A204.1 (cell line): ENCODE results near the gene ENTREP3.
"Not testable (repeated sequence)": the region's sequence is repeated elsewhere in the genome, so short reads cannot be mapped to it uniquely, and the experiment has no call there.

Experiments used
- FAIRE-seq: peaks from 2 replicates; lab custom pipeline; 2012; peaks lifted over from hg19 to GRCh38; lab: Jason Lieb, UNC

Gene ENTREP3

DNA sequence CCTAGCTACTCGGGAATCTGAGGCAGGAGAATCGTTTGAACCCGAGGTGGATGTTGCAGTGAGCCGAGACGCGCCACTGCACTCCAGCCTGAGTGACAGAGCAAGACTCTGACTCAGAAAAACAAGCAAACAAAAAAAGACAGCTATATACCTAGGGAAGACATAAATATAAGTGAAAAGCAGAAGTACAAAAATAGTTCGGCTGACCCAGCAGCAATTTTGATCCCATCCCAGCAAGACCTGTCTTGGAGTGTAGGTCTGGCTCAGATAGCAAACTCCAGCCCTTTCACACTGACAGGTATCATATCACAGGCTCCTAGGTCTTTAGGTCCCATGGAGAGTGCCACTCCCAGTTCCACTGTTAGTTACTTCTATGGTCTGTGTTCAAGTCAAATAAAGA, 32.2 kb downstream of the ENTREP3 start:
- FAIRE-seq: no peak

- FAIRE-seq: not testable (repeated sequence)
These were observed 34.9 kb downstream of the ENTREP3 start for GRCh38 chr1:155220211-155220965.

GRCh38 chr1:155219592-155220031, 35.7 kb downstream of the ENTREP3 start:
- FAIRE-seq: no peak

DNA sequence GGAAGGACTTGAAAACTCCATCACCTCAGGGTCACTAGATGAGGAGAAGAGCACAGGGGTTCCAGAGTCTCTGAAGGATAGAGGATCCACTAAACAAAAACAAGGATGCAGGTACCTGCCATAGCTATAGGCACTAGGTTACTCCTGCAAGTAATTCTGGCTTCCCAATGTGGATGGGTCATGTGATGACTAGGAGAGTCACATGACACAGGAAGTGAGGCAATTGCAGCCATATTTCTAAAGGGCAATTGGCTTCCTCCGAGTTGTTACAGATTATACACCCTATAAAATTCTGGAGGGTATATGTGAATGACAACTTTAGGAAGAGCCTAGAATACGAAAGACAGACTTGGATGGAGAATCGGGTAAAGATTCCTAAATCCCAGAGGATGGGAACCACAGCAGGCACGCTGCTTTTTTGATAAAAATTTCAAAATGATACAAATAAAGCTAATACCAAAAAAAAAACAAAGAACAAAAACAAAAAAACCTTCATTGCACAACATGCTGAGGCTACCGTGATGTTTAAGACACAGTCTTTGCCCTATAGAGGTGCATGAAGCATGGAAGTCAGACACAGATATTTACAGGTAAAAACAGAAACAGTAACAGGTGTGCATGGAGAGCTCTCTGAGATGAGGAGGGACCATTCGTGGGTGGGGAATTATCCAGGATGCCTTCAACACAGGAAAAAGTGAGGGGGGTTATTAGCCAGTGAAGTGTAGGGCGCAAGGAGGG, 36.3 kb downstream of the ENTREP3 start:
- FAIRE-seq: no peak

DNA sequence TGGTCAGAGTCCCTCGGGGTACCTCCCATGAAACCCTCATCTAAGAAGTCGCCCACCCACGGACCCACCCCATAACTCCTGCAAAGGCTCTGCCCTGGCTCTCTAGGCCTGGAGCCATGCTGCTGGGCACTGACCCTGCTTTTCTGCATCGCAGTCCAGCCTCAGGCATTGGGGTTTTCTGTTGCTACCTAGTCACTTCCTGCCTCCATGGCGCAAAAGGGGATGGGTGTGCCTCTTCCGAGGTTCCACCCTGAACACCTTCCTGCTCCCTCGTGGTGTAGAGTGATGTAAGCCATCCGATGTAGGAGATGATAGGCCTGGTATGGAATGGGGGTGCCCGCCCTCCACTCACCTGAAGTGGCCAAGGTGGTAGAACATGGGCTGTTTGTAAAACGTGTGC, 40.6 kb downstream of the ENTREP3 start:
- not testable (repeated sequence) for FAIRE-seq

- FAIRE-seq: not testable (repeated sequence)
These were observed 43.2 kb downstream of the ENTREP3 start for GRCh38 chr1:155212051-155212440.

DNA sequence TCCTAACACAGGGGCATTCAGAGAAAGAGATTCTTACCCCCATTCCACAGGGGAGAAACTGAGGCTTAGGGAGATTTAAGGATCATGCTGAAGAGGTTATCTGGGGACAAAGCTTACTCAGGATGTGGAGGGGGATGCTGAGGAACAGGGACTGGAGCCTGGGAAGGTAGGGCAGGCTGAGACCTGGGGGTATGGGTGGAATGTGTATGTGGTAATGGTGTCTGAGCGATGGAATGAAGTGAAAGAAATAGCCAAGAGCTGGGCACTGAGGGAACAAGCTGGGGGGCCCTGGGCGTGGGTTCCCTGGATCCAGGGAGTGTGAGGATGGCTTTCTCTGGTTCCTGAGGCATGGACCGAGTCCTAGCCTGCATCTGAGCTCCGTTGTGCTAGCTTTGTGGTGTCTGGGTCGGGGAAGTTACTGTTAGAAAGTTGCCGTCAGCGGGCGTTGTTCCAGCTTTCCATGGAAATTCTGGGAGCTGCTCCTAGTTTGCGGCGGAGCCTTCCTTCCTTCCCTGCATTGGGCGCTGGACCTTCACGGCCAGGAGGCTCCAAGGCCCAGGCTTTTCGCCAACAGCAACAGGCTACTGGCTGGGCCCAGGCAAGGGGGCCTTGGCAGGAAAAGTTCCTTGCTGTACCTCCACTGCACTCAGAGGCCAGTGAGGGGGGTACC, 43.8 kb downstream of the ENTREP3 start:
- FAIRE-seq: not testable (repeated sequence)

DNA sequence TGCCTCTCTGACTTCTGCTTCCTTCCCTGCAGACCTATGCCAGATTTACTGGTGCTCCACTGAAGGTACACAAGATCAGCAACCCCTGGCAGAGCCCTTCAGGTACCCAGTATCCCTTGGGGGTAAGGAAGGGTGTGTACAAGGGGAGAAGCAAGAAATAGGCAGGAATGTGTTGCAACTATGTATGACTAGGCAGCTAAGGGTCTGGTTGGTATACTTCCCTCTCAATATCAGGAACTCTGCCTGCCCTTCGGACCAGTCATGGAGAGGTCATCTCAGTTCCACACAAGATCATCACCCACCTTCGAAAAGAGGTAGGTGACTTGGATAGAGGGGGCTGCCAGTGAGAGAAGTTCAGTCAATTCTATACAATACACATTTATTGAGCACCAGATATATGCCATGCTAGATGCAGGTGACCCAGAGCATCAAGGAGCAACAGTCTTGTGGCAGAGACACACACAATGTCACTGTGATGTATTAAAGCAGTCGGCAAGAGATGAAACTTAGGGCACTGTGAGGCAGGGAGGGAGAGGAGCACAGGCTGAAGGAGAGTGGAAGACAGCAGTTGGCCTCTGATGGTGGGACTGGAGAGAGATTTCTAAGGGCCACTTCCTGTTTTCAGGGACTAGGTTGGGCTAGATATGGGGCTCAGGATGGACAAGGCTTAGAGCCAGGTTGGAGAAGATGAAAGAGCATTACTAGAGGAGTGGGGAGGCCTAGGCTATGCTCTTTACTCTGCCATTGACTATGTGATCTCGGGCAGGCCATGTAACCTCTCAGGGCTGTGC, 44.8 kb downstream of the ENTREP3 start:
- no peak for FAIRE-seq

- FAIRE-seq: no peak
These were observed 46.0 kb downstream of the ENTREP3 start for GRCh38 chr1:155209312-155209721.

- FAIRE-seq: no peak
These were observed 46.6 kb downstream of the ENTREP3 start, which contains the start of gene MTX1 for GRCh38 chr1:155208541-155209311. Gene MTX1 (plus strand): TSS chr1:155208695. CDS start chr1:155208805, 110 bp downstream.

DNA sequence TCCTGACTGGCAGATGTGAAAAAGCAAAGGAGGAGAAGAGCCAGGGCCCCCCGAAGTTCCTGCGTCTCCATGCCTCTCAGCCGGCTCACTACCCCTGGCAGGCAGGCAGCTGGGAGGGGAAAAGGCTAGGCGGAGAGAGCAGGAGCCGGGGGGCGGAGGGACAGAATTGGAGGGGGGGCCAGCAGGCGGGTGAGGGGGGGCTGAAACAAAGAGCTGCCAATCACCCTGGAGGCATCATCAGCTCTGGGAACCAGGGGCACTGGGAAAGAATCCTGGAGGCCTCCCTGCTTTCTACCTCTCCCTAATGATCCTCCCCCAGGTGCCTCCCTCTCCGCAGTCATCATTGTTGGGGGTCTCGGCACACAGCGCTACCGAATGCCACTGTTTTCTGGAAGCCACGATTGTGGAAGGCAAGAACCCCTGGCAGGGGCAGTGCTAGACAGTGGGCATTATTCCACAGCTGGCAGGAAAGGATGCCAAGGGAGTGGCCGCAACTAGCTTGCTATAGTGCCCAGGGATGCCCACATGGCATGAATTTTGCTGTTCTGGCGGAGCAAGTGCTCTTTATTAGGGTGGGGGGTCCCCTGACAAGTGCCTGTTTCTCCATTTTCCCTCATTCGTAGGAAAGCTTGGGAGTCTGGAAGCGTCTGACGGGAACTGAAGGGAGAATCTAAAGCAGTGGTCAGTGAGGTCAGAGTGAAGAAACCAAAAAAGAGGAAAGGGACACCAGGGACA, 47.3 kb downstream of the ENTREP3 start, which contains the start of gene THBS3:
THBS3 (minus strand) TSS at position 92 of the 735 bp plus-strand sequence; CDS start at position 71, 21 bp downstream.
- FAIRE-seq: no peak

GRCh38 chr1:155206891-155207805, 48.1 kb downstream of the ENTREP3 start:
- no peak for FAIRE-seq

DNA sequence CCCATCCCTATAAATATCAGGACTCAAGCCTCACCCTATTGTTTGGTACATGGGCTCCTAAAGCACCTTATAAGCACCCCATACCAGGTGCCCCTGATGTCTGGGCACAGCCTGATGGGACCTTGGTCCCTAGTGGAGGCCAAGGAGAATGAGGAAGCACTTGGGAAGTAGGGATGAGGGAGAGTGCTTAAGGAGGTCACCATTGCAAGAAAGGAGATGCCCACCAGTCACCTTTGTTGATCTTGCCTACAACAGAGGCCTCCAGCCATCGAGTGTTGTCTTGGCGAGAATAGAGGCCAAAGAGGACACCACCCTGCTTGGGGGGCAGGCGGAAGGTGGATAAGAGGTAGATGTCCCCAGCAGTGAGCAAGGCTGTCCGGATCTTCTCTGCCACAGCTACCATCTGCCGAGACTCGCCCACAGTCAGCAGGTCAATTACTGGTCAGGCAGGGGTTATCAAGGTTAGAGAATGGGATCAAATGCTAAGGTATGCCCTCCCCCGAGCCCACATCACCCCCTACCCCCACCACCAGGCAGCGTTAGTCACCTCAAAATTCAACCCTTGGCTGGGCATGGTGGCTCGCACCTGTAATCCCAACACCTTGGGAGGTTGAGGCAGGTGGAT, 49.2 kb downstream of the ENTREP3 start:
- no peak for FAIRE-seq

- FAIRE-seq: no peak
These were observed 50.2 kb downstream of the ENTREP3 start for GRCh38 chr1:155205035-155205434.

GRCh38 chr1:155202731-155203515, 52.4 kb downstream of the ENTREP3 start:
- no peak for FAIRE-seq

- no peak for FAIRE-seq
These were observed 53.1 kb downstream of the ENTREP3 start for GRCh38 chr1:155202198-155202597.

GRCh38 chr1:155200920-155201319, 54.4 kb downstream of the ENTREP3 start:
- FAIRE-seq: no peak

- no peak for FAIRE-seq
These were observed 55.5 kb downstream of the ENTREP3 start for GRCh38 chr1:155199792-155200191.
